WERI-Rb-1 (cell line): Measurements from ENCODE around the gene ATN1.
A peak's percentile ranks its signal among the peaks of the same experiment; 100 is the strongest.
"Not testable (repeated sequence)": the region's sequence is repeated elsewhere in the genome, so short reads cannot be mapped to it uniquely, and the experiment has no call there.

Source experiments
- DNase-seq: peaks from one replicate; pipeline ENCODE4 v3.0.0-alpha.2; 2020
- H3K27ac ChIP-seq: fragments of 250-450 bp; sonication (Bioruptor Pico); 2 replicates; pipeline ENCODE4 v1.5.1; 2020; ENCODE audit warnings: mild to moderate bottlenecking, moderate library complexity
- H3K27me3 ChIP-seq: fragments of 250-450 bp; sonication (Bioruptor Pico); 2 replicates; pipeline ENCODE4 v1.5.1; 2021; ENCODE audit warnings: mild to moderate bottlenecking, low read depth, moderate library complexity; ENCODE audit not compliant: insufficient read depth, severe bottlenecking
- H3K36me3 ChIP-seq: fragments of 250-450 bp; sonication (Bioruptor Pico); 2 replicates; pipeline ENCODE4 v1.5.1; 2020; ENCODE audit warnings: mild to moderate bottlenecking, moderate library complexity
- H3K4me3 ChIP-seq: 2 replicates; pipeline ENCODE4 v1.5.1; 2011; ENCODE audit warnings: low read depth, mild to moderate bottlenecking, control low read depth, low read length
- H3K9me3 ChIP-seq: fragments of 250-450 bp; sonication (Bioruptor Pico); 2 replicates; pipeline ENCODE4 v1.5.1; 2021; ENCODE audit warnings: mild to moderate bottlenecking, moderate library complexity; ENCODE audit not compliant: severe bottlenecking
- TF ChIP-seq, protein P1 (sequence below): IDR thresholded peaks from 2 replicates; pipeline ENCODE4 v1.5.1; 2011; ENCODE audit warnings: low read depth, mild to moderate bottlenecking, control low read depth, inconsistent platforms, low read length

The ATN1 gene, protein sequence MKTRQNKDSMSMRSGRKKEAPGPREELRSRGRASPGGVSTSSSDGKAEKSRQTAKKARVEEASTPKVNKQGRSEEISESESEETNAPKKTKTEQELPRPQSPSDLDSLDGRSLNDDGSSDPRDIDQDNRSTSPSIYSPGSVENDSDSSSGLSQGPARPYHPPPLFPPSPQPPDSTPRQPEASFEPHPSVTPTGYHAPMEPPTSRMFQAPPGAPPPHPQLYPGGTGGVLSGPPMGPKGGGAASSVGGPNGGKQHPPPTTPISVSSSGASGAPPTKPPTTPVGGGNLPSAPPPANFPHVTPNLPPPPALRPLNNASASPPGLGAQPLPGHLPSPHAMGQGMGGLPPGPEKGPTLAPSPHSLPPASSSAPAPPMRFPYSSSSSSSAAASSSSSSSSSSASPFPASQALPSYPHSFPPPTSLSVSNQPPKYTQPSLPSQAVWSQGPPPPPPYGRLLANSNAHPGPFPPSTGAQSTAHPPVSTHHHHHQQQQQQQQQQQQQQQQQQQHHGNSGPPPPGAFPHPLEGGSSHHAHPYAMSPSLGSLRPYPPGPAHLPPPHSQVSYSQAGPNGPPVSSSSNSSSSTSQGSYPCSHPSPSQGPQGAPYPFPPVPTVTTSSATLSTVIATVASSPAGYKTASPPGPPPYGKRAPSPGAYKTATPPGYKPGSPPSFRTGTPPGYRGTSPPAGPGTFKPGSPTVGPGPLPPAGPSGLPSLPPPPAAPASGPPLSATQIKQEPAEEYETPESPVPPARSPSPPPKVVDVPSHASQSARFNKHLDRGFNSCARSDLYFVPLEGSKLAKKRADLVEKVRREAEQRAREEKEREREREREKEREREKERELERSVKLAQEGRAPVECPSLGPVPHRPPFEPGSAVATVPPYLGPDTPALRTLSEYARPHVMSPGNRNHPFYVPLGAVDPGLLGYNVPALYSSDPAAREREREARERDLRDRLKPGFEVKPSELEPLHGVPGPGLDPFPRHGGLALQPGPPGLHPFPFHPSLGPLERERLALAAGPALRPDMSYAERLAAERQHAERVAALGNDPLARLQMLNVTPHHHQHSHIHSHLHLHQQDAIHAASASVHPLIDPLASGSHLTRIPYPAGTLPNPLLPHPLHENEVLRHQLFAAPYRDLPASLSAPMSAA (N-terminal part only)

DNA sequence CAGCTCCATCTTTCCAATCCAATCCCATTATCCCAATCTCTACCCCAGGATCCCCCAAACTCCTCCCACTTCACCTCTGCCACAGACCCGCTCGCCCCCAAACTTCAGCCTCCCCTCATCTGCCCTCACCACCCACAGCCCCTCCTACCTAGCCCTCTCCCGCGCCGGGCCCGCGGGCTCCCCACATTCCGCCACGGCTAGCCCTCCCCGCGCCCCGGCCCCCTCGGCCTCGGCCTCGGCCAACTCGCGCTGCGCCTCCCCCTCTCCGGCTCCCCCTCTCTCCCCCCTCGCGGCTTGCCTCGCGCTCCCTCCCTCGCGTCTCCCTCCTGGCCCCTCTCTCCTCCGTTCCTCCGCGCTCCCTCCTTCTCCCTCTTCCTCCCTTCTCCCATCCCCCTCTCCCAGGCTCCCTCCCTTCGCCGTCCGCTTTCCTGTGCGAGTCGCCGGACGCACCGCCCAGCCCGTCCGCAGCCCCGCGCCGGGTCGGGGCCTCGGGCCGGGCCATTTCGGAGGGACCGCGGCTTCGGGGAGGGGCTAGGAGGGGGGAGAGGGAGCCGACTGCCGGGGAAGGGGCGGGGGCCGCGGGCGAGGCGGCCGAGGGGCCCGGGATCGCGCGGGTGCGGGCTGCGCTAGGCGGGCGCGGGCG, at the start of gene ATN1:
Gene ATN1, plus strand, starts transcription at position 581 of the 643 bp plus-strand sequence. CDS start 6,043 bp downstream, outside the sequence.
- Histone ChIP-seq H3K4me3 (peak within 1 kb of the TSS; percentile 71), H3K9me3 (no peaks in the 10 kb centered on the region), H3K36me3 (peaks cover 30% of the 10 kb centered on the region), H3K27ac (peak within 1 kb of the TSS; percentile 94), H3K27me3 (no peaks in the 10 kb centered on the region)
- DNase-seq = peak; percentile 87
- TF ChIP-seq, protein P1, sequence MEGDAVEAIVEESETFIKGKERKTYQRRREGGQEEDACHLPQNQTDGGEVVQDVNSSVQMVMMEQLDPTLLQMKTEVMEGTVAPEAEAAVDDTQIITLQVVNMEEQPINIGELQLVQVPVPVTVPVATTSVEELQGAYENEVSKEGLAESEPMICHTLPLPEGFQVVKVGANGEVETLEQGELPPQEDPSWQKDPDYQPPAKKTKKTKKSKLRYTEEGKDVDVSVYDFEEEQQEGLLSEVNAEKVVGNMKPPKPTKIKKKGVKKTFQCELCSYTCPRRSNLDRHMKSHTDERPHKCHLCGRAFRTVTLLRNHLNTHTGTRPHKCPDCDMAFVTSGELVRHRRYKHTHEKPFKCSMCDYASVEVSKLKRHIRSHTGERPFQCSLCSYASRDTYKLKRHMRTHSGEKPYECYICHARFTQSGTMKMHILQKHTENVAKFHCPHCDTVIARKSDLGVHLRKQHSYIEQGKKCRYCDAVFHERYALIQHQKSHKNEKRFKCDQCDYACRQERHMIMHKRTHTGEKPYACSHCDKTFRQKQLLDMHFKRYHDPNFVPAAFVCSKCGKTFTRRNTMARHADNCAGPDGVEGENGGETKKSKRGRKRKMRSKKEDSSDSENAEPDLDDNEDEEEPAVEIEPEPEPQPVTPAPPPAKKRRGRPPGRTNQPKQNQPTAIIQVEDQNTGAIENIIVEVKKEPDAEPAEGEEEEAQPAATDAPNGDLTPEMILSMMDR = no peak

DNA sequence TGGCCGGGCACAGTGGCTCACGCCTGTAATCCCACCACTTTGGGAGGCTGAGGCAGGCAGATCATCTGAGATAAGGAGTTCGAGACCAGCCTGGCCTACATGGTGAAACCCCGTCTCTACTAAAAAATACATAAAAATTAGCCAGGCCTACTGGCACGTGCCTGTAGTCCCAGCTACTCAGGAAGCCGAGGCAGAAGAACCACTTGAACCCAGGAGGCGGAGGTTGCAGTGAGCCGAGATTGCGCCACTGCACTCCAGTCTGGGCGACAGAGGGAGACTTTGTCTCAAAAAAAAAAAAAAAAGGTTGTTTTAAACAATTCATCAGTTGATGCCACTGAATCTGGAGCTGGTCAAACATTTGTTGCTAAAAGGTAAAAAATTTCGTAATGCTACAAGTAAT, 47.9 kb upstream of the ATN1 start:
- peaks cover 15% of the 10 kb centered on the region for H3K36me3 ChIP-seq
- H3K27me3 ChIP-seq, DNase-seq, H3K9me3 ChIP-seq, H3K27ac ChIP-seq, H3K4me3 ChIP-seq: not testable (repeated sequence)

DNA sequence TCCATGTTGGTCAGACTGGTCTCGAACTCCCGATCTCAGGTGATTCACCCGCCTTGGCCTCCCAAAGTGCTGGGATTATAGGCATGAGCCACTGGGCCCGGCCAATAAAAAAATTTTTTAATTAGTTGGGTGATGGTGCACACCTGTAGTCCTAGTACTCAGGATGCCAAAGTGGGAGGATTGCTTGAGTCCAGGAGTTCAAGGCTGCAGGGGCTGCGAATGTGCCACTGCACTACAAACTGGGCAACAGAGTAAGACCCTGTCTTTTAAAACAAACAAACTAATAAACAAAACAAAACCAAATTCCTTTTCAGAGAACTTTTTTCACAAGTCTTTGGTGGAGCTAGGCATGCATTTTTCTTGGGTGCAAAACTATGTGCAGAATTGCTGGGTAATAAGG, 44.5 kb upstream of the ATN1 start:
- Histone ChIP-seq H3K36me3 (peaks cover 13% of the 10 kb centered on the region), H3K4me3 (no peak overlapping the region)

DNA sequence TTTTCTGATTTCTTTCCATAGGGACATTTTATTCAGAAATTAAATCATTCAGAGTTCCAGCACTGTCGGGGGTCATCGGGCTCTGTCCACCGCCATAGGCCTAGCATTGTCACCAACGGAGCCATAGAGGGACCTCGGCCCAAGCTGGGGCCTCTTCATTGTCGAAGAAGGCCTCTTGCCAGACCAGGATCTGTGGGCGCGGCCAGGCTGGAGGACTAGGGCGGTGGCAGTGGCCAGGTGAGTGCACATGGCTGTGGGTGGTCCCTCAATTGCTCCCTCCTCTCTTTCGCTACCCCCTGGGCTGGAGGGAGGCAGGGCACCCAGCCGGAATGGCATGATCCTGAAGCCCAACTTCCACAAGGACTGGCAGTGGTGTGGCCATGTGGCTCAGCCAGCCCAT, 44.1 kb upstream of the ATN1 start:
- DNase-seq = no peak
- no peaks in the 10 kb centered on the region for H3K27me3 ChIP-seq
- TF ChIP-seq, protein P1 = no peak
- no peak overlapping the region for H3K4me3 ChIP-seq
- no peaks in the 10 kb centered on the region for H3K9me3 ChIP-seq
- H3K27ac ChIP-seq = no peak overlapping the region
- peaks cover 13% of the 10 kb centered on the region for H3K36me3 ChIP-seq

More for the DNA sequence above, 44.5 kb upstream of the ATN1 start:
- Histone ChIP-seq H3K9me3 (no peaks in the 10 kb centered on the region), H3K27me3 (no peaks in the 10 kb centered on the region), H3K27ac (no peak overlapping the region)
- no peak for DNase-seq
- TF ChIP-seq, protein P1 = no peak

DNA sequence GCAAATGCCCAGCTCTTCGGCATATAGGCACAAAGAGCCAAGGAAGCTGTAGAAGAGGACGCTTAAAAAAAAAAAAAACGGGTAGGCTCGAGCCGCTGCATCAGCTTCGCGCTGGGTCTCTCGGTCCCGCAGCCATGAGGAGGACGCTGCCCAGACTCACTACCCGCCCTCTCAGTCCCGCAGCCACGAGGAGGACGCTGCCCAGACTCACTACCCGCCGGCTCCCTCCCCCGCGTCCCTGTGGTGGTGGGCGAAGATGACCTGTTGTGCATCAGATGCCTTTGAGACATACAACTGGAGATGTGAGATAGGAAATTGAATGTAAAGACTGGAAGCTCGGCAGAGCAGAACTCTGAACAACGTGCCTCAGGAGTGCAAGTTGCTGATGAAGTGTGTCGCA, 43.2 kb upstream of the ATN1 start:
- no peak overlapping the region for H3K27ac ChIP-seq
- peaks cover 13% of the 10 kb centered on the region for H3K36me3 ChIP-seq
- no peaks in the 10 kb centered on the region for H3K27me3 ChIP-seq
- H3K4me3 ChIP-seq = no peak overlapping the region
- H3K9me3 ChIP-seq = no peaks in the 10 kb centered on the region
- no peak for DNase-seq
- TF ChIP-seq, protein P1 = no peak

DNA sequence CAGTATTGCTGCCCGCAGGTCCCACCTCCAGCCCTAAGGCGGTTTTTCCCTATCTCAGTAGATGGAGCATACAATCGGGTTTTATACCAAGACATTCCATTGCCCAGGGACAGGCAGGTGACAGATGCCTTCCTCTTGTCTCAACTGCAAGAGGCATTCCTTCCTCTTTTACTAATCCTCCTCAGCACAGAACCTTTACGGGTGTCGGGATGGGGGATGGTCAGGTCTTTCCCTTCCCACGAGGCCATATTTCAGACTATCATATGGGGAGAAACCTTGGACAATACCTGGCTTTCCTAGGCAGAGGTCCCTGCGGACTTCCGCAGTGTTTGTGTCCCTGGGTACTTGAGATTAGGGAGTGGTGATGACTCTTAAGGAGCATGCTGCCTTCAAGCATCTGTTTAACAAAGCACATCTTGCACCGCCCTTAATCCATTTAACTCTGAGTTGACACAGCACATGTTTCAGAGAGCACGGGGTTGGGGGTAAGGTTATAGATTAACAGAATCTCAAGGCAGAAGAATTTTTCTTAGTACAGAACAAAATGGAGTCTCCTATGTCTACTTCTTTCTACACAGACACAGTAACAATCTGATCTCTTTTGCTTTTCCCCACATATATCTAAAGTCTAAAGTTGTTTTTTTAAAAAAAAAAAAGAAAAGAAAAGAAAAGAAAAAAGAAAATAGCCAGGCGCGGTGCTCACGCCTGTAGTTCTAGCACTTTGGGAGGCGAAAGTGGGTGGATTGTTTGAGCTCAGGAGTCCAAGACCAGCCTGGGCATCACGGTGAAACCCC, 41.4 kb upstream of the ATN1 start:
- Histone ChIP-seq H3K27ac (peak overlapping the region; percentile 68), H3K36me3 (peaks cover 13% of the 10 kb centered on the region)
- not testable (repeated sequence) for H3K4me3 ChIP-seq, H3K9me3 ChIP-seq, H3K27me3 ChIP-seq
- peak; percentile 51 for DNase-seq
